Smooth muscle cell (in vitro differentiated cells): Measurements from ENCODE around the gene U2SURP. TPM values are rescaled to one million over a fixed set of nuclear protein-coding genes. Genes with fewer than 3 reads are reported as not detected.
A peak's percentile ranks its signal among the peaks of the same experiment; 100 is the strongest.

Experiments used
- DNase-seq: peaks from one replicate; lab custom pipeline; 2025; ENCODE audit not compliant: unreplicated experiment; lab: John Stamatoyannopoulos, UW
- H2AFZ ChIP-seq: fragments of 200-600 bp; sonication (generic); 2 replicates; pipeline ENCODE4 v1.6.0; 2016; ENCODE audit warnings: antibody characterized with exemption, low read depth, mild to moderate bottlenecking
- H3F3A ChIP-seq: fragments of 200-600 bp; sonication (generic); 2 replicates; pipeline ENCODE4 v1.6.0; 2017; ENCODE audit warnings: antibody characterized with exemption, low read depth
- H3K27ac ChIP-seq: fragments of 200-600 bp; sonication (generic); 2 replicates; pipeline ENCODE4 v1.5.1; 2016; ENCODE audit warnings: low read depth, mild to moderate bottlenecking
- H3K27me3 ChIP-seq: fragments of 200-600 bp; sonication (generic); 2 replicates; pipeline ENCODE4 v1.6.1; 2016; ENCODE audit warnings: low read depth, mild to moderate bottlenecking
- H3K36me3 ChIP-seq: fragments of 200-600 bp; sonication (generic); 2 replicates; pipeline ENCODE4 v1.5.1; 2016; ENCODE audit warnings: low read depth
- H3K4me1 ChIP-seq: fragments of 200-600 bp; sonication (generic); 2 replicates; pipeline ENCODE4 v1.5.1; 2016; ENCODE audit warnings: low read depth
- H3K4me2 ChIP-seq: fragments of 200-600 bp; sonication (generic); 2 replicates; pipeline ENCODE4 v1.6.0; 2016; ENCODE audit warnings: mild to moderate bottlenecking
- H3K4me3 ChIP-seq: fragments of 200-600 bp; sonication (generic); 2 replicates; pipeline ENCODE4 v1.5.1; 2016; ENCODE audit warnings: mild to moderate bottlenecking
- H3K79me2 ChIP-seq: fragments of 200-600 bp; sonication (generic); 2 replicates; pipeline ENCODE4 v1.6.0; 2016; ENCODE audit warnings: low read depth, mild to moderate bottlenecking
- H3K9ac ChIP-seq: fragments of 200-600 bp; sonication (generic); 2 replicates; pipeline ENCODE4 v1.6.0; 2016; ENCODE audit warnings: low read depth
- H3K9me3 ChIP-seq: fragments of 200-600 bp; sonication (generic); replicated peaks from 2 replicates; pipeline ENCODE4 v1.5.1; 2016; ENCODE audit warnings: low read depth
- H4K20me1 ChIP-seq: fragments of 200-600 bp; sonication (generic); 2 replicates; pipeline ENCODE4 v1.6.0; 2016; ENCODE audit warnings: low read depth
- WGBS: methylation state at CpG from one replicate; pipeline ENCODE4 v1.1.7; 2016; ENCODE audit warnings: low lambda C conversion rate; 5-methylcytosine and 5-hydroxymethylcytosine counted together
- polyA plus RNA-seq: library from polyadenylated mRNA; unstranded; fragments of >200 nt; fragmentation: Nextera tagmentation; extraction: Ambion mirVana; gene quantifications from 2 replicates; pipeline ENCODE4 v1.2.1, GENCODE V29; 2016
- total RNA-seq: library from RNA; depleted of rRNA; stranded (reverse); fragments of >200 nt; gene quantifications from 2 replicates; pipeline ENCODE4 v1.2.3, GENCODE V29; 2014
- TF ChIP-seq, protein P1 (sequence below): fragments of 200-600 bp; sonication (generic); IDR thresholded peaks from 2 replicates; pipeline ENCODE4 v1.5.1; 2017; ENCODE audit warnings: borderline replicate concordance, mild to moderate bottlenecking, antibody characterized with exemption; ENCODE audit not compliant: insufficient read depth, poor library complexity, severe bottlenecking

Gene U2SURP
- total and polyA plus RNA-seq, 2 experiments from 2014 or later = 49.0 to 80.4 TPM

DNA sequence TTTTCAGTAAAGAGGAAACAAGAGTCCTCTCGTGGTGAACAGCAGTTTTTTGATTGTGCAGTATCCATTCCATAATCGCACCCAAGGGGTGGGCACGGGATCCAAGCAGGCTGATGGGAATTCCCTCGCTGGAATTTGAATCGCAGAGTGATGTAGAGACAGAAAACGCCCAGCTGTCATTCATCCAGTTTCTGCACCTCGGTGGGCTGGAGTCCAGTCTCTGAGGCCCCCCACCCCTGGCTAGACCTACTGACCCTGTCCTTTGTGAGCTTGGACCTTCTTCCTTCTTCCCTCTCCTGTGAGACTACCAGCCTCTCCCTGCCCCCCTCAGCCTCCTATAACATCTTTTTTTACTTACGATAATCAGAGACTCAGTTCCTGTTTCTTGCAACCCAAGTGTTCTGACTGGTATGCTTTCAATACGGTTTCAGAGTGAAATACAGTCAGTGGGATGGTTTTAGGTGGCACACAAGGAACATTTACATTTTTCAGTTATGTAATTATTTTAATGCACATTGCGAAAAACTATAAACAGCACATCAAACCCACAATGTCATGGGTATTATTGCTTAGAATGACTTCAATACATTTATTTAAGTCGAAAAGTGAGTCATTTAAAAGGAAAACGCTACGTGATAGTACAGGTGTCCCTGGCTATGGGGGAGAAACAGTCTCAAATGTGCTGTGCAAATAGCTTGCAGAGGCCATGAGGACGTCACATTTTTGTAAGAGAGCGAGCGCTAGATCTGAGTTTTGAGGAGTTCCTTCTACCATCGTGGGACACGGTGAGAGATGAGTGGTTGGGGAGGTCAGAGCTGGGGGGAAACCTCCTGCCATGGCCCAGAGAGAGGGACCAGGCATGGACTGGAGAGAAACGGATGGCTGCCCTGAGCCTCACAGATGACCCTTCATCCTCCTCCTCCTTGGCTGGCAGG is 80.7 kb downstream of the U2SURP start:
- H3K9me3 ChIP-seq = no peaks in the 10 kb centered on the region
- 96% methylated on average over 19 of the region's 19 CpGs for WGBS
- no peaks in the 10 kb centered on the region for H3K27me3 ChIP-seq
- no peaks in the 10 kb centered on the region for H3K4me1 ChIP-seq
- H3K36me3 ChIP-seq = no peaks in the 10 kb centered on the region
- H3K9ac ChIP-seq = no peak overlapping the region
- H2AFZ ChIP-seq = no peak overlapping the region
- H3F3A ChIP-seq = no peaks in the 10 kb centered on the region
- TF ChIP-seq, protein P1, sequence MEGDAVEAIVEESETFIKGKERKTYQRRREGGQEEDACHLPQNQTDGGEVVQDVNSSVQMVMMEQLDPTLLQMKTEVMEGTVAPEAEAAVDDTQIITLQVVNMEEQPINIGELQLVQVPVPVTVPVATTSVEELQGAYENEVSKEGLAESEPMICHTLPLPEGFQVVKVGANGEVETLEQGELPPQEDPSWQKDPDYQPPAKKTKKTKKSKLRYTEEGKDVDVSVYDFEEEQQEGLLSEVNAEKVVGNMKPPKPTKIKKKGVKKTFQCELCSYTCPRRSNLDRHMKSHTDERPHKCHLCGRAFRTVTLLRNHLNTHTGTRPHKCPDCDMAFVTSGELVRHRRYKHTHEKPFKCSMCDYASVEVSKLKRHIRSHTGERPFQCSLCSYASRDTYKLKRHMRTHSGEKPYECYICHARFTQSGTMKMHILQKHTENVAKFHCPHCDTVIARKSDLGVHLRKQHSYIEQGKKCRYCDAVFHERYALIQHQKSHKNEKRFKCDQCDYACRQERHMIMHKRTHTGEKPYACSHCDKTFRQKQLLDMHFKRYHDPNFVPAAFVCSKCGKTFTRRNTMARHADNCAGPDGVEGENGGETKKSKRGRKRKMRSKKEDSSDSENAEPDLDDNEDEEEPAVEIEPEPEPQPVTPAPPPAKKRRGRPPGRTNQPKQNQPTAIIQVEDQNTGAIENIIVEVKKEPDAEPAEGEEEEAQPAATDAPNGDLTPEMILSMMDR = no peak
- no peaks in the 10 kb centered on the region for H4K20me1 ChIP-seq
- DNase-seq = no peak
- no peak overlapping the region for H3K4me3 ChIP-seq
- H3K4me2 ChIP-seq = no peak overlapping the region
- no peaks in the 10 kb centered on the region for H3K79me2 ChIP-seq
- H3K27ac ChIP-seq = no peak overlapping the region

DNA sequence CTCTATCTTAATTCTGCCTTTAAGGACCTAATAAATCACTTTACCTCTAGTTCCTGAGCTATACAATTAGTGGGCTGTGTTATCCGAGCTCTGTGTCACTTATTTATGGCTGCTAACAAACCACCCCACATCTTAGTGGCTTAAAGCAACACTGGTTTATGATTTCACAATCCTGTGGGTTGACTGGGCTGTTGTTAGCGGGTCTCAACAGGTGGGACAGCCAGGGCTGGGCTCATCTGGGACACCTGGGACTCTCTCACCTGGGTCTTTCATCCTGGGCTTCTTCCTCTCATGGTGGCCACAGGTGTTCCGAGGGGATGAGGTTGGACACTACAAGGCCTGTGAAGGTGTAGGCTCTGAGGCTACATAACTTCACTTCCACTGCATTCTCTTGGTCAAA is 82.4 kb downstream of the U2SURP start:
- no peak overlapping the region for H3K4me2 ChIP-seq
- 72% methylated on average over 3 of the region's 3 CpGs for WGBS
- H3K4me3 ChIP-seq = no peak overlapping the region
- no peak overlapping the region for H3K27ac ChIP-seq
- no peak overlapping the region for H2AFZ ChIP-seq
- TF ChIP-seq, protein P1 = no peak
- no peaks in the 10 kb centered on the region for H3K36me3 ChIP-seq
- no peaks in the 10 kb centered on the region for H3K9me3 ChIP-seq
- no peaks in the 10 kb centered on the region for H3F3A ChIP-seq
- H3K9ac ChIP-seq = no peak overlapping the region
- H3K79me2 ChIP-seq = no peaks in the 10 kb centered on the region
- no peaks in the 10 kb centered on the region for H4K20me1 ChIP-seq
- H3K27me3 ChIP-seq = no peaks in the 10 kb centered on the region
- H3K4me1 ChIP-seq = peaks cover 2% of the 10 kb centered on the region
- no peak for DNase-seq

DNA sequence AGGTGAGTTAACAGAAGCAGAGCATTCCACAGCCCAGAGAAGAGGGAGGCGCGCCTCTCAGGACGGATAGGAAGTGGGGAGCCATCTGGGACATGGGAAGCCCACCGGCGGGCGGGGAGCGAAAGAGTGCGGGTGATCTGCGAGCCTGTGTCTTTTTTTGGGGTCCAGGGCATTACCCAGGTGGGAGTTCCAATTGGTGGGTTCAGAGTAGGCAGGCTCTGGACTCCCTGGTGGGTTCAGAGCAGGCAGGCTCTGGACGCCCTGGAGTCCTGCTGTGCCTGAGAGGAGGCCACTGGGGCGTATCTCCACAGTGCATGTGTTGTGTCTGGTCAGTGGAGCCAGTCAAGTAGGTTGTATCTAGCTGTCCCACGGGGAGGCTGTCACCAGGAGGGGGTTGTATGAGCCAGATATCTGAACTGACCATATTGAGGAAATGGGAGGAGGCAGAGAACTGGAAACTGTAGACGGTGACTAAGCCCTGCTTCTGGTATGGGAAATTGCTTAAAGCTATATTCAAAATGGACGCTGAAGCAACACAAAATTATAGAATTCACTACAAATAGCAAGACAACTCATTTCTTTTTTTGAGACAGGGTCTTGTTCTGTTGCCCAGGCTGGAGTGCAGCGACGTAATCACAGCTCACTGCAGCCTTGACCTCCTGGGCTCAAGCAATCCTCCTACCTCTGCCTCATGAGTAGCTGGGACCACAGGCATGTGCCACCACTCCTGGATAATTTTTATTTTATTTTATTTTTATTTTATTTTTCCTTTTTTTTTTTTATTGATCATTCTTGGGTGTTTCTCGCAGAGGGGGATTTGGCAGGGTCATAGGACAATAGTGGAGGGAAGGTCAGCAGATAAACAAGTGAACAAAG is 83.7 kb downstream of the U2SURP start:
- Histone ChIP-seq H3K4me2 (no peak overlapping the region), H3K4me3 (no peak overlapping the region), H3K27ac (peak overlapping the region; percentile 44), H3K79me2 (no peaks in the 10 kb centered on the region), H3K9ac (no peak overlapping the region), H3K9me3 (no peaks in the 10 kb centered on the region), H3K27me3 (no peaks in the 10 kb centered on the region), H2AFZ (peak overlapping the region; percentile 55), H4K20me1 (no peaks in the 10 kb centered on the region), H3F3A (no peaks in the 10 kb centered on the region), H3K4me1 (peaks cover 4% of the 10 kb centered on the region), H3K36me3 (no peaks in the 10 kb centered on the region)
- WGBS = 74% methylated on average over 17 of the region's 17 CpGs
- TF ChIP-seq, protein P1 = no peak
- DNase-seq = no peak
